Skeletal muscle tissue (tissue), 4 donors: Measurements from ENCODE around the gene CXCR6. TPM values are rescaled to one million over a fixed set of nuclear protein-coding genes. Genes with fewer than 3 reads are reported as not detected.

Experiments used
- H3K27ac ChIP-seq: one replicate; pipeline ENCODE4 v1.7.0; 2013; ENCODE audit warnings: mild to moderate bottlenecking, low read depth, low read length, inconsistent platforms
- H3K27me3 ChIP-seq, 3 donors: one replicate each; pipeline ENCODE4 v1.7.0; 2013; ENCODE audit warnings: low read length in 3 of 3; ENCODE audit not compliant: control insufficient read depth in 3 of 3, insufficient read depth in 3 of 3
- H3K36me3 ChIP-seq, 3 donors: one replicate each; pipeline ENCODE4 v1.7.0; 2013; ENCODE audit warnings: low read length in 3 of 3; ENCODE audit not compliant: control insufficient read depth in 3 of 3, insufficient read depth in 3 of 3
- H3K4me1 ChIP-seq, 3 donors: one replicate each; pipeline ENCODE4 v1.7.0; 2013; ENCODE audit warnings: low read length in 3 of 3, mild to moderate bottlenecking in 3 of 3; ENCODE audit not compliant: control insufficient read depth in 3 of 3, insufficient read depth in 3 of 3
- H3K4me3 ChIP-seq, 3 donors: one replicate each; pipeline ENCODE4 v1.7.0; 2013; ENCODE audit warnings: low read length in 3 of 3
- H3K9ac ChIP-seq, 3 donors: one replicate each; pipeline ENCODE4 v1.7.0; 2013; ENCODE audit warnings: low read length in 3 of 3, mild to moderate bottlenecking in 3 of 3, moderate library complexity in 2 of 3, low read depth in 1 of 3
- H3K9me3 ChIP-seq, 3 donors: one replicate each; pipeline ENCODE4 v1.7.0; 2013; ENCODE audit warnings: low read length in 3 of 3; ENCODE audit not compliant: control insufficient read depth in 3 of 3
- total RNA-seq: library from RNA; depleted of rRNA; stranded (reverse); fragments of >200 nt; gene quantifications from one replicate; pipeline ENCODE4 v1.2.3, GENCODE V29; 2014
- donor health status: Osteomylitis.

The CXCR6 gene
- total RNA-seq, 1 donor from 2014 or later = not detected

GRCh38 chr3:45909542-45909941 lies 33.7 kb upstream of the CXCR6 start:
- Histone ChIP-seq H3K27ac (no peak overlapping the region), H3K9me3 (no peaks in the 10 kb centered on the region), H3K36me3 (peaks cover 0 to 7% (median 3%) of the 10 kb centered on the region in 3 donors), H3K9ac (no peak overlapping the region), H3K27me3 (no peaks in the 10 kb centered on the region), H3K4me3 (no peak overlapping the region), H3K4me1 (peaks cover 15 to 29% (median 26%) of the 10 kb centered on the region in 3 donors)

GRCh38 chr3:45910892-45911291 lies 32.4 kb upstream of the CXCR6 start:
- H3K4me1 ChIP-seq = peaks cover 15 to 27% (median 26%) of the 10 kb centered on the region in 3 donors

GRCh38 chr3:45911511-45912226 lies 31.6 kb upstream of the CXCR6 start:
- H3K9ac ChIP-seq = no peak overlapping the region
- peaks cover 11 to 19% (median 19%) of the 10 kb centered on the region in 3 donors for H3K4me1 ChIP-seq
- H3K36me3 ChIP-seq = peaks cover 0 to 6% (median 3%) of the 10 kb centered on the region in 3 donors
- no peaks in the 10 kb centered on the region for H3K27me3 ChIP-seq
- H3K4me3 ChIP-seq = no peak overlapping the region
- H3K9me3 ChIP-seq = no peaks in the 10 kb centered on the region
- H3K27ac ChIP-seq = no peak overlapping the region

More at GRCh38 chr3:45910892-45911291, 32.4 kb upstream of the CXCR6 start:
- H3K27me3 ChIP-seq = no peaks in the 10 kb centered on the region
- H3K9me3 ChIP-seq = no peaks in the 10 kb centered on the region
- H3K4me3 ChIP-seq = no peak overlapping the region
- no peak overlapping the region for H3K27ac ChIP-seq
- no peak overlapping the region for H3K9ac ChIP-seq
- H3K36me3 ChIP-seq = peaks cover 0 to 6% (median 3%) of the 10 kb centered on the region in 3 donors

GRCh38 chr3:45912435-45912834 lies 30.8 kb upstream of the CXCR6 start:
- H3K27ac ChIP-seq = no peak overlapping the region
- H3K9me3 ChIP-seq = no peaks in the 10 kb centered on the region
- H3K4me1 ChIP-seq = peaks cover 4 to 15% (median 11%) of the 10 kb centered on the region in 3 donors
- no peak overlapping the region for H3K4me3 ChIP-seq
- no peak overlapping the region for H3K9ac ChIP-seq
- peaks cover under 1 to 6% (median 4%) of the 10 kb centered on the region in 3 donors for H3K36me3 ChIP-seq
- H3K27me3 ChIP-seq = no peaks in the 10 kb centered on the region

GRCh38 chr3:45914362-45915058 lies 28.8 kb upstream of the CXCR6 start:
- H3K4me1 ChIP-seq = peaks cover 0 to 6% (median 0%) of the 10 kb centered on the region in 3 donors
- H3K9me3 ChIP-seq = no peaks in the 10 kb centered on the region
- H3K36me3 ChIP-seq = peaks cover 18 to 20% (median 18%) of the 10 kb centered on the region in 3 donors
- no peak overlapping the region for H3K4me3 ChIP-seq
- no peak overlapping the region for H3K9ac ChIP-seq
- H3K27ac ChIP-seq = no peak overlapping the region
- no peaks in the 10 kb centered on the region for H3K27me3 ChIP-seq

- Histone ChIP-seq H3K4me3 (no peak overlapping the region), H3K9ac (no peak overlapping the region), H3K9me3 (no peaks in the 10 kb centered on the region), H3K36me3 (peaks cover 21 to 25% (median 23%) of the 10 kb centered on the region in 3 donors), H3K27ac (no peak overlapping the region), H3K4me1 (peaks cover 0 to 6% (median 0%) of the 10 kb centered on the region in 3 donors), H3K27me3 (no peaks in the 10 kb centered on the region)
Measured at GRCh38 chr3:45915059-45915439, 28.2 kb upstream of the CXCR6 start.

GRCh38 chr3:45915518-45916231 lies 27.6 kb upstream of the CXCR6 start:
- H3K9me3 ChIP-seq = no peaks in the 10 kb centered on the region
- peaks cover 0 to 6% (median 0%) of the 10 kb centered on the region in 3 donors for H3K4me1 ChIP-seq
- peaks cover 22 to 31% (median 29%) of the 10 kb centered on the region in 3 donors for H3K36me3 ChIP-seq
- no peak overlapping the region for H3K27ac ChIP-seq
- H3K9ac ChIP-seq = no peak overlapping the region
- H3K27me3 ChIP-seq = no peaks in the 10 kb centered on the region
- H3K4me3 ChIP-seq = no peak overlapping the region

GRCh38 chr3:45917146-45917898 lies 25.9 kb upstream of the CXCR6 start:
- no peak overlapping the region for H3K27ac ChIP-seq
- H3K4me3 ChIP-seq = no peak overlapping the region
- no peak overlapping the region for H3K9ac ChIP-seq
- H3K4me1 ChIP-seq = peaks cover 0 to 6% (median 0%) of the 10 kb centered on the region in 3 donors
- H3K36me3 ChIP-seq = peaks cover 37 to 47% (median 45%) of the 10 kb centered on the region in 3 donors
- H3K27me3 ChIP-seq = no peaks in the 10 kb centered on the region
- H3K9me3 ChIP-seq = no peaks in the 10 kb centered on the region

- Histone ChIP-seq H3K27me3 (no peaks in the 10 kb centered on the region), H3K36me3 (peaks cover 57 to 75% (median 71%) of the 10 kb centered on the region in 3 donors), H3K4me3 (no peak overlapping the region), H3K27ac (no peak overlapping the region), H3K9me3 (no peaks in the 10 kb centered on the region), H3K9ac (no peak overlapping the region), H3K4me1 (peaks cover 0 to 6% (median 0%) of the 10 kb centered on the region in 3 donors)
Measured at GRCh38 chr3:45921158-45922038, 21.9 kb upstream of the CXCR6 start.
